HEK293 (cell line): ENCODE measurements around the gene HES7.

ENCODE experiments used
- CTCF ChIP-seq: fragments of 450-650 bp; formaldehyde crosslinking; IDR thresholded peaks from 2 replicates; pipeline ENCODE4 v1.5.1; 2016; ENCODE audit warnings: missing biosample characterization, missing genetic modification characterization
- REST ChIP-seq: fragments of 450-650 bp; formaldehyde crosslinking; IDR thresholded peaks from 2 replicates; pipeline ENCODE4 v1.5.1; 2016; ENCODE audit warnings: missing biosample characterization, missing genetic modification characterization
- ZFHX2 ChIP-seq: fragments of 450-650 bp; formaldehyde crosslinking; conservative IDR thresholded peaks from 2 replicates; pipeline ENCODE4 v1.5.1; 2016; ENCODE audit warnings: missing biosample characterization, missing genetic modification characterization
- ZFP41 ChIP-seq: fragments of 450-650 bp; formaldehyde crosslinking; IDR thresholded peaks from 2 replicates; pipeline ENCODE4 v1.5.1; 2016; ENCODE audit warnings: missing biosample characterization, missing genetic modification characterization, borderline replicate concordance
- ZNF843 ChIP-seq: fragments of 450-650 bp; formaldehyde crosslinking; IDR thresholded peaks from 2 replicates; pipeline ENCODE4 v1.5.1; 2016; ENCODE audit warnings: missing biosample characterization, missing genetic modification characterization

GRCh38 chr17:8103549-8103948 is 20.4 kb downstream of the HES7 start:
- no peak for TF ChIP-seq REST (tag by site-specific recombination)
- no peak for TF ChIP-seq ZFP41 (tag by site-specific recombination)
- no peak for TF ChIP-seq ZNF843 (tag by site-specific recombination)
- no peak for TF ChIP-seq ZFHX2 (tag by site-specific recombination)
- no peak for TF ChIP-seq CTCF
